HG02759 (cell line): Measurements from ENCODE around the gene MN1.
"Not testable (repeated sequence)": the region's sequence is repeated elsewhere in the genome, so short reads cannot be mapped to it uniquely, and the experiment has no call there.

Experiments used
- ATAC-seq: cut with Tn5 transposase; IDR thresholded peaks from one replicate; pipeline ENCODE4 v1.9.1; 2021; ENCODE audit warnings: mild to moderate bottlenecking, moderate library complexity; ENCODE audit not compliant: unreplicated experiment

Gene MN1

GRCh38 chr22:27745809-27746208, 55.7 kb downstream of the MN1 start:
- no peak for ATAC-seq

DNA sequence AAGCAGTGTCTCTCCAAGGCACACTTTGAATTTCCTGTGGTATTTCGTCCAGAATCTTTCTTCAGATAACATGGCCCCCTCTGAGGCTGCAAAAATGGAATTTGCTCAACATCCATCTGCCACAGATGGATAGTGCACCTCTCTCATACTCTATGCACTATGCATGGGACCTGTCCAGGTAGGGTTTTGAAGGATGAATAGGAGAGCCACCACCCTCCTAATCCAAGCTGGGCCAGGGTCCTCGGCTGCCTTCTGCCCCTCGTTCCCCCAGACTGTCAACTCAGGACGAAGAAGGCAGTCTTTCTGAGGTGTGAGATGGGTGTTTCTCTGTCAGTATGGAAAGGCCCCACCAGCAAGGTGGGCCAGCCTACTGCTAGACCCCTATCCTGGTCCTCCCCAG, 56.4 kb downstream of the MN1 start:
- no peak for ATAC-seq

DNA sequence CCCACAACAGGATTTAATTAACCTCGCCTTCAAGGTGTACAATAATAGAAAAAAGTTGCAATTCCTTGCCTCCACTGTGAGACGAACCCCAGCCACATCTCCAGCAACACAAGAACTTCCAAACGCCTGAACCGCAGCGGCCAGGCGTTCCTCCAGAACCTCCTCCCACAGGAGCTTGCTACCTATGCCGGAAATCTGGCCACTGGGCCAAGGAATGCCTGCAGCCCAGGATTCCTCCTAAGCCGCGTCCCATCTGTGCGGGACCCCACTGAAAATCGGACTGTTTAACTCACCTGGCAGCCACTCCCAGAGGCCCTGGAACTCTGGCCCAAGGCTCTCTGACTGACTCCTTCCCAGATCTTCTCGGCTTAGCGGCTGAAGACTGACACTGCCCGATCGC, 57.5 kb downstream of the MN1 start:
- not testable (repeated sequence) for ATAC-seq

GRCh38 chr22:27740202-27740748, 61.3 kb downstream of the MN1 start:
- ATAC-seq: no peak

DNA sequence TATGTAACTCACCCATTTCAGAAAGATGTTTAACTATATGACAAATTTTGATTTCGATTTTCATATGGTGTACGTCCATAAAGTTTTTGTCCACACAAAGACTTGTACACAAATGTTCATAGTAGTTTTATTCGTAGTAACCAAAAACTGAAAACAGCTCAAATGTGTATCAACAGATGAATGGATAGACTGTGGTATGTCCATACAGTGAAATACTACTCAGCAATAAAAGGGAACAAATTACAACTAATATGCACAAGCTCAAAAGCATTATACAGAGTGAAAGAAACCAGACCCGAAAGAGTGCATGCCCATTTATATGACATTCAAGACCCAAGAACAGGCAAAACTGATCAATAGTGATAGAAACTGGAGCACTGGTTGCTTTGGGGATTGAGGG, 64.0 kb downstream of the MN1 start:
- ATAC-seq: no peak

GRCh38 chr22:27734066-27734465, 67.5 kb downstream of the MN1 start:
- ATAC-seq: no peak

DNA sequence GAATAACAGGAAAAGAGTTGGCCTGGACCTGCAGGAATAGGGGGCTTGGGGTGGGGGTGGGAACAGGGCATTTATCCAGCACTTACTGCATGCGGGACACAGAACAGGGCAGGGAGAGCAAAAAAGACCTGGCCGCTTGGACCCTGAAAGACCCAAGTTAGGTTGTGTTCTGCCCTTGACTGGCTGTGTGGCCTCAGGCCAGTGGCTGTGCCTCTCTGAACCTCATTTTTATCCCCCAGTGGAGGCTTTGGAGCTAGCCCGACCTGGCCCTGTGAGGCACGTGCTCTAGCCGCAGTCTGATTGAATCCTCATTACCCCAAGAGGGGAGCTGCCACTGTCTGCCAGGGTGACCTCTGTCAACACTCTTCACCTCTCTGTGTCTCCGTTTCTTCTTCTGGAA, 68.7 kb downstream of the MN1 start:
- no peak for ATAC-seq

DNA sequence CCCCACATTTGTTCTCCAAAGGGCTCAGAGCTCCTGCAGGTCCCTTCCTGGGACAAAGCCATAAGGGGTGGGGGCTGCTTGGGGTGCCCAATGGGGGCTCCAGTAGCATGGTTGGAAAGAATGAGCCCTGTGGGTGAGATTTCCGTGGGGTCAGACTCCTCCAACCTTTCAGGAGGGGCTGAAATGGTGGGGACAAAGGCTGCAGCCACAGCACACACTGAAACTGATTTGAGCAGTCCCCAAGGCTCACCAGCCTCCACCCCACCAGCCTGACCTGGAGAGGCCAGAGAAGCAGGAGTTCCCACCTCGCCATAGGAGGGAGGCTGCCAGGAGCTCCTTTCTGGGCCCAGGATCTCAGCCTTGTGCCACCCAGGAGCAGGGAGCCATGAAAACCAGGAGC, 69.2 kb downstream of the MN1 start:
- ATAC-seq: no peak

GRCh38 chr22:27731621-27732020, 69.9 kb downstream of the MN1 start:
- ATAC-seq: no peak

DNA sequence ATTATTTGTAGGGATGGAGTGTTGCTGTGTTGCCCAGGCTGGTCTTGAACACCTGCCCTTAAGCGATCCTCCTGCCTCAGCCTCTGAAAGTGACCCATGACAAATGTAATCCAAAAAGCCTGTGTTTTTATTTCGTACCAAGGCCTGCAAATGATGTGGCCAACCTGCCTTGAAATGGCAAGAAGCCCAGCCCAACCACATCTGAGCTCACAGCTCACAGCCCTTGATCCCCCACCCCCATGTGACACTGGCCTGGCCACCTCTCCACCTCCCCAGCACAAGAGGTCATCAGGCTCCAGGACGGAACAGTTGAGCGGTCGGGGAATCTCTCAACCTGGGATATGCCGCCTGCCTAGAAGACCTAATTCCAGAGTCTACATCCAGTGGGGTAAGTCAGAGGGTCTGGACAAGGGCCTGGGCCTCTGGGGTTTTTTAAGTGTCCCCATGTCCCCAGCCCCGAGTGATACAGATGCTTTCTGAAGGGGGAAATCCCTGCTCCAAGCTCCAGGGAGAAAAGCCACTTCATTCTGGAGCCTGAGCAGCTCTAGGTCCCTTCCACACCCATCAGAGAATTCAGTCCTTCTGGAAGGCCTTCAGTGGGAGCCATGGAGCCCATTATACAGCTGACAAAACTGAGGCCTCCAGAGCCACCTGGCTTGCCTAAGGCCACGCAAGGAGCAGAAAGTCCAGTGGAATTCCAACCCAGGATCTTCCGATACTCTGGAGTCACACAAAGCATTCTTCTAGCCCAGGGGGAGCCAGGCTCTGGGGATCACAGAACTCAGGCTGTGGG, 70.7 kb downstream of the MN1 start:
- ATAC-seq: no peak

GRCh38 chr22:27729246-27729645, 72.3 kb downstream of the MN1 start:
- no peak for ATAC-seq

DNA sequence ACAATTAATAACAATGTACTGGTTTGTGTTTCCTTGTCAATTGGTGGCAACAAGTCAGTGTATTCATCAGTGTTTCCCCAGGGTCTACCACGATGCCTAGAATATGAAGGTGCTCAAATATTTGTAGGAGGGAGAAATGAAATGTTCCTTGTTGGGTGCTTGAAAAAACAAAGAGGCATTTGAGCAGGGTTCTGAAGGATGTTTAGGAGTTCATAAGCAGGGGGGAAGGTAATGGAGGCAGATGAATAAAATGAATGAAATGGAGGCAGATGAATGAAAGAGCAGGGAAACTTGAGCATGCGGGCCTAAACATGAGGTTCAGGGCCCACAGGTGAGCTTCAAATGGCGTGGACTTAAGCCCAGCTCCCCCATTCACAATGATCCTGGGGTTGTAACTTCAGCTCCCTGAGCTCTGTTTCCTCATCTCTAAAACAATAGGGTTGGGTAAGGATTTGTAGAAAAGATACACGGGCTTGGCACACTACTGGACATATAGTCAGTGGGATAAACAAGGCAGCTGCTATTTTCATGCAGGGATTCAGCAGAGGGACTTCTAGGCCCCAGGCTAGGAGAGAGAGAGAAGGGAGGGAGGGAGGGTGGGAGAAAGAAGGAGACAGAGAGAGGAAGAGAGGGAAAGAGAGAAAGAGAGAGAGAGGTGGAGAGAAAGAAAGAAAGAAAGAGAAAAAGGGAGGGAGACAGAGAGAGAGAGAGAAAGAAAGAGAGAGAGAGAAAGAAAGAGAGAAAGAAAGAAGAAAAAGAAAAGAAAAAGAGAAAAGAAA, 73.7 kb downstream of the MN1 start:
- no peak for ATAC-seq

GRCh38 chr22:27726686-27727449, 74.7 kb downstream of the MN1 start:
- no peak for ATAC-seq

DNA sequence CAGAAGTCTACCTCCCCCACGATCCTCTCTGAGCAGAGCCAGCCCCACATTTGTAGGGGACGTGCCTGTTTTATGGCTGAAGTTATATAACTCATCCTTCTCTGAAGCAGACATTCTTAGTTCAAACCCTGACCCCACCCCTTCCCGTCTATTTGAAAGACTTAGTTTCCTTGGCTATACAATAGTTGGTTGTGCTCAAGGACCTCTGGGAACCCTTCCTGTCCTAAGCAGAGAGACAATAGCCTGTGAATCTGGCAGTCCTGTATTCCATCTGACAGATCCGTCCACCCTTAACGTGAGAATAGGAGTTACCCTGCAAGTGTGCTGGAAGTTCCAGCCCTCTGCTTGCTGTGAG, 75.2 kb downstream of the MN1 start:
- no peak for ATAC-seq

GRCh38 chr22:27725661-27726060, 75.9 kb downstream of the MN1 start:
- no peak for ATAC-seq

- no peak for ATAC-seq
Observed at GRCh38 chr22:27724709-27725108, 76.8 kb downstream of the MN1 start.

GRCh38 chr22:27724157-27724556, 77.4 kb downstream of the MN1 start:
- no peak for ATAC-seq

DNA sequence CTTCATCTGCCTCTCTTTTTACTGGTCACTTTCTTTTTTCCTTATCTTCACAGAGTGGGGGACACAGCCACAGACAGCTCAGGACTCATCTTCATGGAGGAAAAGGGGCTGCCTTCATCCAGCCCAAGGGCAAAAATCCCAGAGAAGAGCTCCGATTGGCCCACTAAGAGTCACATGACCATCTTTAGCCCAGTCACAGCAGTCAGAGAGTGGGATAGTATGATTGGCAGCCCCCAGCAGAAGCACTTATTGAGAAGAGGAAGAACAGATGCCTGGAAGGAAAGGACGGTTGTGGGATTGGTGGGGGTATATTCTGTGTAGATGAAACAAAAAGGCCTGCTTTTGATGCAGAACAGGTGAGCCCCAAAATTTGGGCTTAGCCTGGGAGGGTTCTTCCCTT, 77.8 kb downstream of the MN1 start:
- no peak for ATAC-seq

GRCh38 chr22:27723158-27723557, 78.4 kb downstream of the MN1 start:
- ATAC-seq: no peak

- ATAC-seq: no peak
Observed at GRCh38 chr22:27720860-27721259, 80.7 kb downstream of the MN1 start.

DNA sequence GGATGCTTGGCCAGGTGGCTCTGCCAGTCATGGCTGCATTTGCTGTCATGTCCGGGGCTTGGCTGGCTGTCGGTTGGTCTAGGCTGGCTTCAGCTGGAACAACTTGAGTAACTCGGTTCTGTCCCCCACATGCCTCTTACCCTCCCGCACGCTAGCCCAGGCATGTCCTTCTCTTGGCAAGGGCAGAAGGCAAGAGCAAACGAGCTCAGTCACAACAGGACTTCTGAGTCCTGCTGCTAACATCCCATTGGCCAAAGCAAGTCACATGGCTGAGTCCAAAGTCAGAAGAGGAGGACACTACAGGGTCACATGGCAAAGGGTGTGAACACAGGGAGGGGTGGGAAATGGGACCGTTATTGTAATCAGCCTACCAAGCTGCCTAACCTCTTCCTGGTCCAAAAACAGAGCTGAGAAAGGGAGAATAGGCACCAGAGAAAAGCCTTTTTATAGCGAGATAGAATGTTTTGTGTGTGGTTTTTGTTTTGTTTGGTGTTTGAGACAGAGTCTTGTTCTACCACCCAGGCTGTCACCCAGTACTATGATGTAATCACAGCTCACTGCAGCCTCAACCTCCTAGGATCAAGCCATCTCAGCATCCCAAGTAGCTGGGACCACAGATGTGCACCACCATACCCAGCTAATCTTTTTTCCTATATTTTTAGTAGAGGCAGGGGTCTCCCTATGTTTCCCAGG, 81.9 kb downstream of the MN1 start:
- no peak for ATAC-seq
